ENCODE results near the gene CFAP45.

DNA sequence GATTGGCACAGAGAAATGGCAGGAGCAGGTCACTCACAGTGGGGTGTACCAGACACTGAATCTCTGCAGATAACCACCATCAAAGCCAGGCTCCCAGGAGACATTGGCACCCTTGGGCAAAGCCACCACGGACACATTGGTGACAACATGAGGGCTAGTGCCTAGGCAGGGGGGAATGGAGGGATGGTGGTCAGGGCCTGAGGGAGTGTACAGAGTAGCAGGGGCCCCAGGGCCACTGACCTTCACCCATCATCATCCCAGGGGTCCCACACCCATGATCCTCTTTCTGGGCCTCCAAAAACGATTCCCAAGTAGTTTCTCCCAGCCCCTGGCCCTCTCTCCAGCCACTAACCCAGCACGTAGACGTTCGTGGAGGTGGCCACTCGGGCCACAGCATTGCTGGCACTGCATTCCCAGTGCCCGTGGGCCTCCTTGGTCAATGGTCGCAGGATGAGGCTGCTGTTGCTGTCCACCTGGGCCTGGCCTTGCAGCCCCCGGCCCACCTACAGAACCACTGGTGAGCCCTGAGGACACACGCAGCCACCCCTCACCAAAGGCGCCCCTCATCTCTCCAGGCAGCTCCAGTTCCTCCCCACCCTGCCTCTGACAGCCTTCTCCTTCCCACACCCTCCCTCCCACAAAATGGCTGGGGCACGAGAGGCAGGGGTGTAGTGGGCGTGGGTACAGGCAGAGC is 31.3 kb upstream of the CFAP45 start:
- TF ChIP-seq, protein P1, sequence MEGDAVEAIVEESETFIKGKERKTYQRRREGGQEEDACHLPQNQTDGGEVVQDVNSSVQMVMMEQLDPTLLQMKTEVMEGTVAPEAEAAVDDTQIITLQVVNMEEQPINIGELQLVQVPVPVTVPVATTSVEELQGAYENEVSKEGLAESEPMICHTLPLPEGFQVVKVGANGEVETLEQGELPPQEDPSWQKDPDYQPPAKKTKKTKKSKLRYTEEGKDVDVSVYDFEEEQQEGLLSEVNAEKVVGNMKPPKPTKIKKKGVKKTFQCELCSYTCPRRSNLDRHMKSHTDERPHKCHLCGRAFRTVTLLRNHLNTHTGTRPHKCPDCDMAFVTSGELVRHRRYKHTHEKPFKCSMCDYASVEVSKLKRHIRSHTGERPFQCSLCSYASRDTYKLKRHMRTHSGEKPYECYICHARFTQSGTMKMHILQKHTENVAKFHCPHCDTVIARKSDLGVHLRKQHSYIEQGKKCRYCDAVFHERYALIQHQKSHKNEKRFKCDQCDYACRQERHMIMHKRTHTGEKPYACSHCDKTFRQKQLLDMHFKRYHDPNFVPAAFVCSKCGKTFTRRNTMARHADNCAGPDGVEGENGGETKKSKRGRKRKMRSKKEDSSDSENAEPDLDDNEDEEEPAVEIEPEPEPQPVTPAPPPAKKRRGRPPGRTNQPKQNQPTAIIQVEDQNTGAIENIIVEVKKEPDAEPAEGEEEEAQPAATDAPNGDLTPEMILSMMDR (IDR thresholded peaks at IDR 0.05): no peak
- TF ChIP-seq POLR2A (IDR thresholded peaks at IDR 0.05): no peak
